ENCODE results near the gene DCAF8. TPM values are rescaled to one million over a fixed set of nuclear protein-coding genes. Genes with fewer than 3 reads are reported as not detected.

DCAF8 gene
- total and polyA plus RNA-seq, 2 donors (not counting 3 experiments of a cell fraction or from before 2014, with no cell fraction given): 85.5 to 106 TPM

DNA sequence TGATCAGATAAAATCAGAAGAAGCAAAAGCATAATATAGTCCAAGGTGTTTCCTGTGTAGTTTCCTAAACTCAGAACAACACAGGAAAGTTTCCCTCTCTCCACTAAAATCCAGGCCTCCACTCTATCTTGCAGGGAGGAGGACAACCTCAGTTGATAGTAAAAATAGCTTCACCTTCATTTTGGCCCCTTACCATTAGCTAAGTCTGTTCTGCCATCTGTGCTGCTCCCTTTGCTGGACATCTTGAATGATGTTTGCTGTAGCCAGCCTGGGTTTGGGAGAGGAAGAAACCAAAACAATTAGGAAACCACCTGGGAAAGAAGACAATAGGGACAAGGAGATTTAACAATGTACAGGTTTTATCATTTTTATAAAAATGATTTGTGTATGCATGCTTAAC, 18.6 kb downstream of the DCAF8 start:
- H3K27ac ChIP-seq (ENCODE audit: insufficient read depth, low read depth, low read length): no peak overlapping the region
- H3K27me3 ChIP-seq (ENCODE audit: control insufficient read depth in 2 of 2, insufficient read depth in 2 of 2, low read length in 2 of 2): no peaks in the 10 kb centered on the region
- TF ChIP-seq GATA2 (IDR thresholded peaks at IDR 0.05; ENCODE audit: insufficient read depth, insufficient read length, low read depth, low read length) (no peak), MYC (IDR thresholded peaks at IDR 0.05; ENCODE audit: low read depth, low read length) (no peak), POLR2AphosphoS5 (IDR thresholded peaks at IDR 0.05; ENCODE audit: insufficient read depth, low read depth, low read length) (no peak), JUN (IDR thresholded peaks at IDR 0.05; ENCODE audit: borderline replicate concordance, insufficient read depth, insufficient read length, low read depth) (no peak), EZH2 (IDR thresholded peaks at IDR 0.05; ENCODE audit: borderline replicate concordance, low read depth, low read length, severe bottlenecking) (no peak), POLR2A (IDR thresholded peaks at IDR 0.05; ENCODE audit: low read depth, low read length) (no peak), FOS (IDR thresholded peaks at IDR 0.05; ENCODE audit: borderline replicate concordance, insufficient read depth, low read length) (no peak)
- TF ChIP-seq, protein P1, sequence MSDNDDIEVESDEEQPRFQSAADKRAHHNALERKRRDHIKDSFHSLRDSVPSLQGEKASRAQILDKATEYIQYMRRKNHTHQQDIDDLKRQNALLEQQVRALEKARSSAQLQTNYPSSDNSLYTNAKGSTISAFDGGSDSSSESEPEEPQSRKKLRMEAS (IDR thresholded peaks at IDR 0.05; ENCODE audit: insufficient read depth, insufficient read length): no peak
- TF ChIP-seq, protein P2, sequence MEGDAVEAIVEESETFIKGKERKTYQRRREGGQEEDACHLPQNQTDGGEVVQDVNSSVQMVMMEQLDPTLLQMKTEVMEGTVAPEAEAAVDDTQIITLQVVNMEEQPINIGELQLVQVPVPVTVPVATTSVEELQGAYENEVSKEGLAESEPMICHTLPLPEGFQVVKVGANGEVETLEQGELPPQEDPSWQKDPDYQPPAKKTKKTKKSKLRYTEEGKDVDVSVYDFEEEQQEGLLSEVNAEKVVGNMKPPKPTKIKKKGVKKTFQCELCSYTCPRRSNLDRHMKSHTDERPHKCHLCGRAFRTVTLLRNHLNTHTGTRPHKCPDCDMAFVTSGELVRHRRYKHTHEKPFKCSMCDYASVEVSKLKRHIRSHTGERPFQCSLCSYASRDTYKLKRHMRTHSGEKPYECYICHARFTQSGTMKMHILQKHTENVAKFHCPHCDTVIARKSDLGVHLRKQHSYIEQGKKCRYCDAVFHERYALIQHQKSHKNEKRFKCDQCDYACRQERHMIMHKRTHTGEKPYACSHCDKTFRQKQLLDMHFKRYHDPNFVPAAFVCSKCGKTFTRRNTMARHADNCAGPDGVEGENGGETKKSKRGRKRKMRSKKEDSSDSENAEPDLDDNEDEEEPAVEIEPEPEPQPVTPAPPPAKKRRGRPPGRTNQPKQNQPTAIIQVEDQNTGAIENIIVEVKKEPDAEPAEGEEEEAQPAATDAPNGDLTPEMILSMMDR (IDR thresholded peaks at IDR 0.05; ENCODE audit: extremely low read depth in 1 of 2, insufficient read depth in 1 of 2, low read depth in 1 of 2, low read length in 2 of 2): no peak
- intact Hi-C loops (cut with micrococcal nuclease) (no loop called here), dilution Hi-C loops (cut with MboI; ENCODE audit: extremely low pct_ligation_motif_present, low sequenced_read_pairs) (no loop called here)
- FAIRE-seq (no peak), DNase-seq (ENCODE audit: low read depth, low spot score) (peak; percentile 60)
- no peaks in the 10 kb centered on the region for H3K9me3 ChIP-seq (replicated peaks; ENCODE audit: control insufficient read depth, insufficient read depth, low read length)
- peaks cover 5 to 10% of the 10 kb centered on the region in 2 experiments for H3K36me3 ChIP-seq (ENCODE audit: control insufficient read depth in 2 of 2, extremely low read depth in 1 of 2, insufficient read depth in 2 of 2, low read length in 2 of 2)
- H3K4me2 ChIP-seq (ENCODE audit: insufficient read depth, low read length): no peak overlapping the region
- peaks cover 29% of the 10 kb centered on the region for H3K79me2 ChIP-seq (ENCODE audit: control insufficient read depth, insufficient read depth, low read length)
- H3K4me1 ChIP-seq (ENCODE audit: control insufficient read depth, extremely low read depth, insufficient read depth, low read length): peaks cover 5% of the 10 kb centered on the region
- H3K9ac ChIP-seq (replicated peaks; ENCODE audit: extremely low read depth, insufficient read depth, low read length): no peak overlapping the region
- no TSS peak for BruUV-seq (replicated peaks)
- no peak overlapping the region for H2AFZ ChIP-seq (ENCODE audit: low read depth, low read length)
- H3K4me3 ChIP-seq (replicated peaks in 1 of 3; ENCODE audit: insufficient read depth in 1 of 3, low read depth in 1 of 3, low read length in 3 of 3): no peak overlapping the region
- POLR2A ChIA-PET: interaction anchor here (1.1 kb wide), 1 partner anchor 16 kb away, joined by 3 read pairs; no protein-coding TSS in a partner anchor
- CTCF ChIA-PET: interaction anchor here (0.7 to 7.5 kb wide), 8 partner anchors 8 to 51 kb away, joined by 3 to 61 read pairs (median 6); no protein-coding TSS in a partner anchor
- H4K20me1 ChIP-seq (replicated peaks; ENCODE audit: control insufficient read depth, extremely low read depth, insufficient read depth, low read length): no peaks in the 10 kb centered on the region
- no peaks in the 10 kb centered on the region for H3K9me1 ChIP-seq (replicated peaks; ENCODE audit: control insufficient read depth, extremely low read depth, insufficient read depth, low read length)

Data from endothelial cell of umbilical vein (primary cell).